ENCODE measurements around the gene SCN3B.
A peak's percentile ranks its signal among the peaks of the same experiment; 100 is the strongest.

Gene SCN3B

DNA sequence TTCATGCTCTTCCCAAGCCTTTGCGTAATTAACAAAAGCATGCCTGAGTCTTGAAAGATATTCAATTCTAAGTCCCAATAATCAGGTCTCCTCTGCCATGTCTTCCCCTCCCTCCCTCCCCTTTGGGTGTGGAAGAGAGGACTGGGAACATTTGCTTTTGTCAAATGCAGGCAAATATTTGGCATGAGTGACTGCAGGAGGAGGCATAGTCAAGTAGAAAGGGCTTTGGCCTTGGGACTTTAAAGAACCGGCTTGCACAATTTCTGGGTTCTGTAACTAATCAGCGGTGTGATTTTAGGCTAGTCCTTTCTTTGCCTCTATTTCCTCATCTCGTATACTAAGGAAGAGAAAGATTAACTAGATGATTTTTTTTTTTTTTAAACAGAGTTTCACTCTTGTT is 59.5 kb downstream of the SCN3B start:
- DNase-seq (ENCODE audit: low spot score): no peak

DNA sequence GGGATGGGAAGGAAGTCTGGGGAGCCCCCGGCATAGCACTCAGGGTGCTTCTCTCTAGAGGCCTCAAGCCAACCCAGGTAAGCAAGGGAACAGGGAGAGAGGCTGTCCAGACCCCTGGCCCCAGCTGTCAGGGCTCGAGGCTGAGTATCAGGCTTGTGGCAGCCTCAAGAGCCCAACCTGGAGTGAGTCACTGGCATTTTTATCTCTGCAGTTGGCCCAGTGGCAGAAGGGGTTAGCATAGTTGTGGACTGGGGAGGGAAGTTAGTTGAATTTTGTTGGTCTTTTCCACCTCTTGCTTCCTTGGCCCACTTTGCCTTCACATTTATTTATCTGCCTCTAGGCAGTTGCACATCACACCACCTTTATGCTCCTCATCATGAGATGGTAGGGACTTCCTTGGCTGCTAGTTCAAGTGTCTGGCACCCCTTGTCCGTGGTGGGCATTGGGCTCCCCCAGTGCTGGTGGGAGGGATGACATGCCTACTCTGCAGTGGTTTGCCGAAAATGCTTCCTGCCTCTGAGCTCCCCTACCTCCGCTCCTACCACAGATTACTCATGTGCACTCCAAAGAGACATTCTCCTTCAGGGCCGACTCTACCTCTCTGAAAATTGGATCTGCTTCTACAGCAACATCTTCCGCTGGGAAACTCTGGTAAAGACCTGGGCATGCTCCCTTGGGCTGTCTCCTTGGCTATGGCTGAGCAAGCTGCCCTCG is 60.1 kb downstream of the SCN3B start:
- DNase-seq (ENCODE audit: low spot score): no peak

DNA sequence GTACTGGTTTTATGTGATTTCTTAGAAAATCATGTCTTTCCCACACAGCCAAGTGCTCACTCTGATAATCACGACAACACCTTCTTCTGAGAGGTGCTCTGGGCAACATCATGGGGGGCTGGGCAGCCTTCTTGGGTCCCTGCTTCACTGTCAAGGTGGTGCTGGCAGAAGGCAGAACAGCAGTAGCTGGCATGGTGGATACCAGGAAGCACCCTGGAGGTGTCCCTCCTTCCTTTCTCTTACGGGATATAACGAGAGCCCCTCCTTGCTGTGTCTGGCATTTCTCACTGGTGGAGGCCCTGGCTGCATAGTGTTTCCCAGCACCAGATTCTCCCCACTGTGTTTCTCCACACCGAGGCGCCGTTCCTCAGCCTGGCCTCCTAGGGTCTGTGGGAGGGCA is 60.9 kb downstream of the SCN3B start:
- DNase-seq (ENCODE audit: low spot score): no peak

DNA sequence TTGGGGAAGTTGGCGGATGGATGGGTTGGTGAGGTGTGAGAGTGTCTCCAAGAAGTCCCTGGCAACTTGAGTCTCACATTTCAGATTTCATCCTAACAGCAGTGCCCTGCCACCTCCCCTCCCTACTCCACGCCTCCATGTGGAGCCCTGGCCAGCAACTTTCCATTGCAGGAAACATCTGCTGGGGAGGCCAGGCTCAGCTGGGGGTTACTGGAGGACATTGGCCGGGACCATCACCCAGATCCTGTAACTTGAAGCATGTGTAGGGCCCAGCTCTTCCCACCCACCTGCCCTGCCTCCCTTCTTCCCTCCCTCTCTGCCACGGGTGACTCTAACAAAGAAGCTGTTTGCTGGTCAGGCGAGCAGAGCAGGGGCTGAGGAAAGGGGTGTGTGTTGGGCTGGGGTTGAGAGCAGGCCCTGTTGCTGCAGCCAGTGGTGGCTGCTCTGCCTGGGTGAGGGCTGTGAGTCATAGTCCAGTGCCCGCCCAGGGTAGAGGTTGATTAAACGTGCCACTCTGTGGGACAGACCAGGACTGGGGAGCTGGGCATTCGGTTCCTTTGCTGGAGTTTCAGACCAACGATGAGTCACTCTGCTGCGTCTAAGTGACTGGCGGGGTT is 64.0 kb downstream of the SCN3B start:
- no peak for DNase-seq (ENCODE audit: low spot score)

DNA sequence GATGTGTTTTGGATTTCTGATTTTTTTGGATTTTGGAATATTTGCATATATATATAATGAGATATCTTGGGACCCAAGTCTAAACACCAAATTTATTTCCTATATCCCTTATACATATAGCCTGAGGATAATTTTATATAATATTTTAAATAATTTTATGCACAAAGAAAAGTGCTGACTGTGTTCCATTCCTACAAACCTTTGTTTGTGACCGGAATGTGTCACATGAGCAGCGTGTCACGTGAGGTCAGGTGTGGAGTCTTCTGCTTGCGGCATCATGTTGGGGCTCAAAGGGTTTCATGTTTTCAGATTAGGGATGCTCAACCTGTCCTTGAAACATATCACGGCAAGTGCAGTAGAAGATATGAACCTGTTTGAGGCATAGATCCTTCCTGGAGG is 65.6 kb downstream of the SCN3B start:
- no peak for DNase-seq (ENCODE audit: low spot score)

DNA sequence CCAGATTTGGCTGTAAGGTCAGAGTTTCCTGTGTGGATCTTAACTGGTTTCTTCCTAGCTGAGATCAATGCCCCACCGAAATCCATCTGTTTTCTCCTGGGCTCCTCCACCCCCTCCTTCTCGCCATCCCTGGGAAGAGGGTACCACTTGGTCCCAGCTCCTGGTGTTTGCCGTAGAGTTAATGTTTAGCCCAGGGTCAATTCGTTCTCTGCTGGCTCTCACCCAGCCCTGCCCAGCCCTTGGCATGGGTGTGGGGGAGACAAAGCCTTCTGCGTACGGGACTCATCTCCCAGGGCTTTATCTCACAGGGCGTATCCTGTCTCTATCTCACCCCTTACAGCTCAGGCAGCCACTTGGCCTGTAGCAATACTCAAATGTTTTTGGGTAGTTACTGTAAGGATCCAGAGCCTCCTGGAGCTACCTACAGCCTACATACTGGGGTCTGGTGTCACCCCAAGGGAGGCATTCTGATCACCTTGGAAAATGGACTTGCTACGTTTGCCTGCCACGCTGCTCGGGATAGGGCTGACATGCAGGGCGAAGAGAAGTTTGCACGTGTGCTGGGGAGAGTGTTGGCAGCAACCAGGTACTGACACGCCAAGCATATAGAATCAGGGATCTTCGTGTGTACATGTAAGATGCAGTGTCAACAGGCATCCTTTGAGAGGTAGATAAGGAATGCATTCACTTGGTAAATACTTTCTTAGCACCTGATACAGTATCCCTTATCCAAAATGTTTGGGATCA is 66.1 kb downstream of the SCN3B start:
- no peak for DNase-seq (ENCODE audit: low spot score)

DNA sequence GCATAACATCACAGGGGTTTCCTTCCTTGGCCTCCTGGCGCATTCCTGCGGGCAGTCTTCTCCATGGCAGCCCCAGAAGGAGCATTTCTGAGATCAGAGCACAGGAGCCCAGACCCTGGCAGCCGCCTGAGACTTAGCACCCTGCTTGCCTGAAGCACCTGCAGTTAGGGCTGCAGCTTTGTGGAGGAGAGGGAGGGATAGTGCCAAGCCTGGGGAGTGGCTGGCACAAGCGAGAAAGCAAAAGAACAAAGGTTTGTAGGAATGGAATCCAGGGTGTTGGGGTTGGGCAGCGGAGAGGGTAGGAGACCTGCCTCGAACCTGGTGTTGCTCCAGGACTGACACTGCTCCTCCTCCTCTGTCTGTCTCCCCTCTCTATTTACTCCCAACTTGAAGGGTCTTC is 66.9 kb downstream of the SCN3B start:
- no peak for DNase-seq (ENCODE audit: low spot score)

DNA sequence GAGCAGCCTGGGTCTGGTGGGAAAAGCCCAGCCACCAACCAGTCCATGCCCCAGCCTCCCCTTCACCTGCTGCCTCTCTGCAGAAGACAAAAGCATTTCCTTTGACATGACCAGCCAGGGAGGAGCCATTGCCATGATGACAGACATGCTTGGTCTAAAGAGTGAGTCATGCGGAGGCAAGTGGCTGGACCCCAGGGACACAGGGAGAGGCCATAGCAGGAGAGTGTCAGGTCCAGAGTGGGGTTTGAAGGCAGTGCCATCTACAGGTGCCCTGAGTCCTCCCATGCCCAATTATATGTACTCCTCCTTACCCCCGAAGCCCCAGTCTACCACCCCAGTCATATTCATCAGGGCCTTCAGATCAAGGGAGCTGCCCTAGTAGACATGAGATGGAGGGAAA is 67.4 kb downstream of the SCN3B start:
- DNase-seq (ENCODE audit: low spot score): no peak

DNA sequence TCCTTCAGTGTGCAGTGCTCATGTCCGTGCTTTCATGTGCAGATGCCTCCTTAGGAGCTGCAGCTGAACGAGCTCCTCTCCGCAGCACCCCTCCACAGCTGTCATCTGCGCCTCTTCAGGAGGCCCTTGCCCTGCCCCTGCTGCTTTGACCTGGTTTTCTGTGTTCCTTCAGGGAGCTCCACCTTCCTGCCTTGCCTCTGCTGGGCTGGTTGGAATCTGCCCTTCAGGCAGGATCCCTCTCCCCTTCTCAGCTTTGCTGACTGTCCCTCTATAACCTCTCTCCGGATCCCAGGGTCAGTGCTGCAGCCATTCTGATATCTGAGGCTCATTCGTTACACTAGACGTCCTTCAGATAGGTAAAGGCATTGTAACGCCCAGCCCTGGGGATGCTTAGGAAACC is 67.9 kb downstream of the SCN3B start:
- DNase-seq (ENCODE audit: low spot score): no peak

DNA sequence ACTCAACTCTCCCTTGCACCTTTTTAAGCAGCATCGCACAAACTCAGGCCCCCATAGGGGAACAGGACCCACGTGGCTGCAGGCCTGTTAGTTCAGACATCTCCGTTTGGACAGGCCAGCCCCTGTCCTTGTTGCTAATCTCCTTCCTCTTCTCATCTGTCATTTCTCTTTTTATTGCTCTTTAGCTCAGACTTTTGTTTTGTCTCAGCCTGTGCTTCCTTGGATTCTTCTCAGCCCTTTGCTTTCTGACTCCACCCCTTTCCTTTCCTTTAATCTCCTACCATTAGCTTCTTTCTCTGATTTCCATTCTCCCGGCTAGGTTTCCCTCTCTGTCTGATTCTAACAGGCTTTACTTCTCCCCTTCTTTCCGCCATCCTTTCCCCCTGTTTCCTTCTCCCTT is 68.7 kb downstream of the SCN3B start:
- no peak for DNase-seq (ENCODE audit: low spot score)

DNA sequence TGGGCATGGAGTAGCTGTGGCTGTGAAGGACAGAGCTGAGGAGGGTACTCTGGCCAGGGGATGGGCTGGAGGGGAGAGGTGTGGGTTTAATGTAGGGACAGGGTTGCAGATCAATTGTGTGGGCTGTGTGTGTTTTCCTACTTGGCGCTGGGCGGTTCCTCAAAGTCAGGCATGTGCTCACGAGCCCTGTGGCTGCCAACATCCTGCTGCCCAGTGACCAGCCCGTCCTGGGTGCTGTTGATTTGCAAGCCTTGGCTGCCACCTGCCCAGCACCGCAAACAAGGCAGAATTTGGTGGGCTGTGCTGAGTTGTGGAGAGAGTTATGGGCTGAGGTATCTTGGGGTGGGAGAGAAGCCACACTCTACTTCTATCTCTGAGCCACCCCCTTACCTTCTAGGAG is 69.2 kb downstream of the SCN3B start:
- DNase-seq (ENCODE audit: low spot score): no peak

DNA sequence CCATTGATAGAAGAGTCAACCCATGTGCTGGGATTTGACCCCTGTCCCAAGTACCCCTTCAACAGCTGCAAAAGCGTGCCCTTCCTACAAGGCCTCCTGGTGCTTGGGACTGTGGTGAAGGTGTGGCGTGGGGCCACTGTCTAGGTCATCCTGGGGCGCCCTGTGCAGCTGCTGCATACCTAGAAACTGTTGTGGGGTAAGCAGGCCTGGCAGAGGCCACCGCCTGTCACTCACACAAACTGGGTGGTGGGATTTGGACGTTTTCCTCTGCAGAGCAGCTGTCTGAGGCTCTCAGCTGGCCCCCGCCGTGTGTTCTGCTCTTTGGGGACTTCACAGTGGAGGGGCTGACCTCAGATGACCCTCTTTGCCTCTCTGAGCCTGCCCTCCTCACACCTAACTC is 69.7 kb downstream of the SCN3B start:
- no peak for DNase-seq (ENCODE audit: low spot score)

DNA sequence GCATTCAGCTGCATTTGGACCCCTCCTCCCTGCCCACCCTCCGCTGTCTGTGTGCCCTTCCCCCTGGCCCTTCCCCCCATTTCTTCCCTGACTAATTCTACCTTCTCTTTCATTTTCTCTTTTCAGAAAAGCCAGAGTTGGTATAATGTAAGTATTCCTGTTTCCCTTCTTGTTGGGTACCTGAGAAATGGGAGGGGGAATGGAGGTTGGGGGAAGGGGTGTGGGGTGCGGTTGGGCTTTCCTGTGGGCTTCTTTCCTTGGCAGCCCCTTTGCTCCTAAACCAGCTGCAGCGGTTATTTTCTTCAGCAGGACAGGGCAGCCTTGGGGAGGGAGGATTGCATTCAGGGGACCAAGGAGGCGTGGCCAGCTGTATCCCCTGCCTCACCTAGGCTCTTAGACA is 70.2 kb downstream of the SCN3B start:
- DNase-seq (ENCODE audit: low spot score): no peak

DNA sequence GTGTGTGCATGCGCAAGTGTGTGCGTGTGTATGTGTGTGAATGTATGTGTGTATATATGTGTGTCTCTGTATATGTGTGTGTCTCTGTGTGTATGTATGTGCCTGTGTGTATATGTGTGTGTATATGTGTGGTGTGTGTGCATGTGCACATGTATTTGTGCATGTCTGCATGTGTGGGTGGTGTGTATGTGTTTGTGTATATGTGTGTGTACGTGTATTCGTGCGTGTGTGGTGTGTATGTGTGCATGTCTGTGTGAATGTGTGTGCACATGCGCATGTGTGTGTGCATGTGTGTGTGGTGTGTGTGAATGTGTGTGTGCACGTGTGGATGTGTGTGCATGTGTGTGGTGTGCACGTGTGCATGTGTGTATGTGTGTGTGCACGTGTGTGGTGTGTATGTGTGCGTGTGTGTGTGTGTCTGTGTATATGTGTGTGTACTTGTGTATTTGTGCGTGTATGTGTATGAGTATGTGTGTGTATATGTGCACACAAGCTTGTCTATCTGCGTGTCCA is 71.4 kb downstream of the SCN3B start:
- no peak for DNase-seq (ENCODE audit: low spot score)

DNA sequence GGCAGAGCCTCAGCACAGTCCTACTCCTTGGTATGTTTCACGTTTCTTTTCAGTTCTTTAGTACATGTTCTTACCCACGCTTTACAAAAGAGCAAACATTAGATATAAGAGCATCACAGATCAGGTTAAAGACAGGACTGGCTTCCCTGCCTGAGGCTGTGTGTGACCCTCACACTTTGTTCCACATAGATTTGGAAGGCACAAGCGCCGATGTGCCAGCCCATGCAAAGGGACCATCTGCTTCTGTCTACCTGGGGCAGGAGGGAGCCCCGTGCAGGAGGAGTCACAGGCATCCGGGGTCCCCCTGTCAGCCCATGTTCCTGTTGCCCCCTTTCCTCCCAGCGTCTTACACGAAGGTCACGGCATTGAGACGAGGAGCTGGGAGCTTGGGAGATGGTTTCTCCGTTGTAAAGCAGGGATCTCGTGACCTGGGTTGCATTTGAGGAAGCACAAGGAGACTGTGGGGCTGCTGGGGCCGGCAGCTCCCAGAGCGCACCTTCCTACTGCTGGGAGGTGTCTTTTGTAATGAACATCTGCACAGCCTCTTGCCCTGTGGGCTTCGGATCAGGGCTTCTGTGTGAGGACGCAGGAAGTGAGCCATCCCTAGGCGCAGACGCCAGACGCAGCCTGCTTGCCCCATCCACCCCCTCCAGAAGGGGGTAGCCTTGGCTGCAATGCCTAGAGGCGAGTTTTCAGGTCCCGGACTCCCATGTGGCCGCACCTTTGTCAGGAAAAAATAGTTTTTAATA is 72.6 kb downstream of the SCN3B start:
- DNase-seq (ENCODE audit: low spot score): no peak

DNA sequence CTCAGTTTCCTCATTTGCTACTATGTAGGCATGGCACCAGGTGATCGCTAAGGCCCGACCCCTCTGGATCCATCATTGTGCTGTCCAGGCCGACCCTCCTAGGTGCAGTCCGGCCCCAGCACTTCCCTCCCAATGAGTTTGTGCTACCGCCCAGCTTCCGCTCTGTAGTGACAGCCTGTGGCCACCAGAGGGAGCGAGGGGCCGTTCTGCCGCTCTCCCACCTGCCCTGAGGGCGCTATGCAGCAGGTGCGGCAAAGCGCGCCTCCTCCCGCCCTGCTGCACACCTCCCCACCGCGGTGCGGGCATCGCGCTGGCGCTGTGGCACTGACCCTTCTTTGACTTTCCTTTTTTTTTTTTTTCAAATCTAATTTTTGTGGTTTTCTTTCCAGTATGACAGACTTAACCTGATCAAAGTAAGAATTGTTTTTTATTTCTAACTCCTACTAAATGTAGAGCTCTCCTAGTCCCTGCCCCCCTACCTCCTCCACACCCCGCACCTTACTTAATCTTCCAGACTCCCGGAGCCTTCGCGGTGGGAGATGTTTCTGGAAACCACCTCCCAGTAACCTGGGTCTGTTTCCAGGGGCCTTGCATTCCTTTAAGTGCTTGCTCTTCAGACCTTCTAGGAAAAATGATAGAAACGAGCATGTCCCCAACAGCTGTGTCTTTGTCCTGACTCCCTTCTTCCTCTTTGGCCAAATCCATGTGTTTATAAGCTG is 73.7 kb downstream of the SCN3B start:
- DNase-seq (ENCODE audit: low spot score): peak; percentile 65

DNA sequence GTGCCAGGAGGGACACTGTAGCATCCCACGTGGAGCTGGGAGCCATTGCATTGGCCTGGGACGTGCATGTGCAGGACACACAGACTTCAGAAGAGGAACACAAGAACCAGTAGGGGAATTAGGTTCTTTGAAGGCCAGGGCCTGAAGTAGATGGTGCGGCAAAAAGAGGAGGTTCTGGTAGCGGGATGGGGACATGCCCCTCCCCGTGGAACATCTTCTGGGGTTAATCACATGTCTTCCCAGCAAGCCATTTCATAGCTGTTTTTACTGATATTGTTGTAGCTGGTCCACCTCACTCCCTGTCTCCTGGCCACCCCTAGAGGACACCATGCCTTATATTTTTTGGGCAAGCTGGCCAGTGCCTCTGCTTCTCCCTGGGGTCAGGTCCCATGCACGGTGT is 74.3 kb downstream of the SCN3B start:
- DNase-seq (ENCODE audit: low spot score): no peak

DNA sequence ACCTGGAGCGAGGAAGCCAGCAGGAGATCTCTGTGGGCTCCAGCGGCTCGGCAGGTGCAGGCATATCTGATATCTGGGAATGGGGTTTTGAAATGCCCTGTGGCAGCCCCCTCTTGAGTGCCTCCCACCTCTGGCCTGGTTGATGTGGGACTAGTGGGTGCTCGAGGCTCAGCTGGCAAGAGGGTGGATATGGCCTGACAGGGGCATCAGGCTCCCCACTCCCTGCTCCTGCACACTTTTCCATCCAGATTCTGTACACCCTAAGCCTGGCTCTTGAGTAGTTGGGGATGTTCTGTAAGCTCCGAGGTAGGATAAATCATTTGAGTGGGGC is 75.0 kb downstream of the SCN3B start:
- DNase-seq (ENCODE audit: low spot score): no peak

All from CD4-positive, alpha-beta T cell treated with Interleukin-15 for 4 hours (primary cell).